Measurements from ENCODE around the gene ZNF862. TPM values are rescaled to one million over a fixed set of nuclear protein-coding genes. Genes with fewer than 3 reads are reported as not detected.

Gene ZNF862
- total and polyA plus RNA-seq, 2 experiments from 2014 or later: 0.94 to 2.3 TPM

GRCh38 chr7:149882248-149883047, 44.3 kb downstream of the ZNF862 start:
- Histone ChIP-seq H3K36me3 (ENCODE audit: insufficient read depth) (no peaks in the 10 kb centered on the region), H3K27ac (ENCODE audit: low read depth) (no peak overlapping the region), H3K4me2 (no peak overlapping the region), H3K4me3 (no peak overlapping the region), H2AFZ (no peak overlapping the region), H3K9me2 (ENCODE audit: insufficient read depth) (no peaks in the 10 kb centered on the region), H3F3A (replicated peaks; ENCODE audit: low read depth) (no peaks in the 10 kb centered on the region), H4K20me1 (replicated peaks; ENCODE audit: insufficient read depth) (no peaks in the 10 kb centered on the region), H3K27me3 (ENCODE audit: insufficient read depth) (no peaks in the 10 kb centered on the region), H3K79me2 (replicated peaks; ENCODE audit: insufficient read depth) (no peaks in the 10 kb centered on the region), H3K4me1 (ENCODE audit: insufficient read depth) (peaks cover 8% of the 10 kb centered on the region; the same call in 1 of the 2 replicates)
- ATAC-seq (no peak), DNase-seq (ENCODE audit: low spot score) (no peak)
- H3K27me3 Mint-ChIP-seq (ENCODE audit: insufficient read depth, low read depth, poor library complexity): peaks cover 7% of the 10 kb centered on the region
- TF ChIP-seq POLR2AphosphoS5 (IDR thresholded peaks at IDR 0.05; ENCODE audit: low read depth): no peak
- no peaks in the 10 kb centered on the region for H3K36me3 Mint-ChIP-seq (ENCODE audit: low read depth)
- H3K27ac Mint-ChIP-seq: no peak overlapping the region
- no peaks in the 10 kb centered on the region for H3K9me3 Mint-ChIP-seq
- no peak overlapping the region for H3K4me3 Mint-ChIP-seq
- H3K4me1 Mint-ChIP-seq: peaks cover 20% of the 10 kb centered on the region

- H3K36me3 Mint-ChIP-seq (ENCODE audit: low read depth): no peaks in the 10 kb centered on the region
- H3K4me3 Mint-ChIP-seq: no peak overlapping the region
- H3K27me3 ChIP-seq (ENCODE audit: insufficient read depth): no peaks in the 10 kb centered on the region
- TF ChIP-seq POLR2AphosphoS5 (IDR thresholded peaks at IDR 0.05; ENCODE audit: low read depth) (no peak), EZH2 (IDR thresholded peaks at IDR 0.05; ENCODE audit: low read depth, unreplicated experiment) (no peak), STAT1 (IDR thresholded peaks at IDR 0.05; ENCODE audit: unreplicated experiment) (no peak), EZH2phosphoT487 (IDR thresholded peaks at IDR 0.05; ENCODE audit: unreplicated experiment) (no peak), ETS1 (IDR thresholded peaks at IDR 0.05) (no peak), ZNF462 (CRISPR knock-in tag; IDR thresholded peaks at IDR 0.05) (no peak), NANOG (IDR thresholded peaks at IDR 0.05; ENCODE audit: borderline replicate concordance) (no peak), JUNB (IDR thresholded peaks at IDR 0.05; ENCODE audit: unreplicated experiment) (no peak), REST (IDR thresholded peaks at IDR 0.05; ENCODE audit: unreplicated experiment) (no peak), ZNF331 (CRISPR knock-in tag; IDR thresholded peaks at IDR 0.05; ENCODE audit: low read depth) (no peak)
Observed at GRCh38 chr7:149883048-149883438, 44.9 kb downstream of the ZNF862 start.

More at GRCh38 chr7:149883048-149883438, 44.9 kb downstream of the ZNF862 start:
- Histone ChIP-seq H3K4me3 (no peak overlapping the region), H3K4me2 (no peak overlapping the region), H2AFZ (no peak overlapping the region), H3K9me2 (ENCODE audit: insufficient read depth) (no peaks in the 10 kb centered on the region), H3K36me3 (ENCODE audit: insufficient read depth) (no peaks in the 10 kb centered on the region), H3K4me1 (ENCODE audit: insufficient read depth) (peaks cover 8% of the 10 kb centered on the region; the same call in 1 of the 2 replicates), H3K27ac (ENCODE audit: low read depth) (no peak overlapping the region), H4K20me1 (replicated peaks; ENCODE audit: insufficient read depth) (no peaks in the 10 kb centered on the region), H3F3A (replicated peaks; ENCODE audit: low read depth) (no peaks in the 10 kb centered on the region), H3K79me2 (replicated peaks; ENCODE audit: insufficient read depth) (no peaks in the 10 kb centered on the region)
- DNase-seq (ENCODE audit: low spot score): no peak
- H3K27me3 Mint-ChIP-seq (ENCODE audit: insufficient read depth, low read depth, poor library complexity): peaks cover 7% of the 10 kb centered on the region
- H3K9me3 Mint-ChIP-seq: no peaks in the 10 kb centered on the region
- no peak overlapping the region for H3K27ac Mint-ChIP-seq
- peaks cover 20% of the 10 kb centered on the region for H3K4me1 Mint-ChIP-seq
- ATAC-seq: no peak
